HUES48 (cell line): Measurements from ENCODE around the gene CDK19.

Experiments
- H3K27ac ChIP-seq: one replicate; pipeline ENCODE4 v1.7.0; 2013; ENCODE audit warnings: low read depth, low read length, inconsistent platforms
- H3K27me3 ChIP-seq: 2 replicates; pipeline ENCODE4 v1.6.1; 2013; ENCODE audit warnings: mild to moderate bottlenecking, low read length; ENCODE audit not compliant: control insufficient read depth, insufficient read depth
- H3K36me3 ChIP-seq: 2 replicates; pipeline ENCODE4 v1.6.1; 2013; ENCODE audit warnings: low read length; ENCODE audit not compliant: control insufficient read depth, insufficient read depth
- H3K4me1 ChIP-seq: 2 replicates; pipeline ENCODE4 v1.6.1; 2013; ENCODE audit warnings: mild to moderate bottlenecking, low read length; ENCODE audit not compliant: control insufficient read depth, insufficient read depth
- H3K4me3 ChIP-seq: 2 replicates; pipeline ENCODE4 v1.5.1; 2013; ENCODE audit warnings: mild to moderate bottlenecking, low read depth, low read length
- H3K9ac ChIP-seq: 2 replicates; pipeline ENCODE4 v1.6.1; 2013; ENCODE audit warnings: mild to moderate bottlenecking, low read depth, low read length, moderate library complexity
- H3K9me3 ChIP-seq: 2 replicates; pipeline ENCODE4 v1.6.1; 2013; ENCODE audit warnings: low read length; ENCODE audit not compliant: control insufficient read depth, insufficient read depth

CDK19 gene

DNA sequence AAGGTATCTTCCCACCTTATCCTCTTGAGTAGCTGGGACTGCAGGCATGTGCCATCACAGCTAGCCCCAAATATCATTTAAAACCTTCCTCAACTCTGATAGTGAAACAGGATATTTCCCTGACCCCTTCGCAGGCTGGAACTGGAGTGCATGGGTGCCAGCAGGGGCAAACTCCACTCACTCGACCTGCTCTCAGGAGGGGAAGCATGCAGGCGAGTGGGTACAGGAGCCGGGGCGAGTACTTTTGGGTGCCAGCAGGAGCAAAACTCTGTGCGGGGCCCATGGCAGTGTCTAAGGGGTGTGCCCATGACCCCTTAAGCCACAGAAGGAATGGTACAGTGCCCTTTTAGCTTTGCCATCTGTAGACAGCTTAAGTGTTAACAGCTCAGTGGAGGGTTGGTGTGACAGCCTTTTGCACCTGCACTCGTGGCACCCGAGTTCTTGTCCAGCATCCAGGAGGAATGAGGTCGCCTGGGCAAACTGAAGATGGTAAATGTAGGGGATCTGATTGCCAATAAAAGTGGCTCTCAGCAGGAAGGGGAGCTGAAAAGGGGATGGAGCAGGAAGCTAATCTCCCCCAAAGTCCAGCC is 155.1 kb downstream of the CDK19 start:
- Histone ChIP-seq H3K4me1 (peaks cover 14% of the 10 kb centered on the region), H3K36me3 (peaks cover 7% of the 10 kb centered on the region; the same call in 1 of the 2 replicates), H3K9ac (no peak overlapping the region), H3K4me3 (no peak overlapping the region), H3K9me3 (no peaks in the 10 kb centered on the region), H3K27ac (no peak overlapping the region), H3K27me3 (no peaks in the 10 kb centered on the region)

DNA sequence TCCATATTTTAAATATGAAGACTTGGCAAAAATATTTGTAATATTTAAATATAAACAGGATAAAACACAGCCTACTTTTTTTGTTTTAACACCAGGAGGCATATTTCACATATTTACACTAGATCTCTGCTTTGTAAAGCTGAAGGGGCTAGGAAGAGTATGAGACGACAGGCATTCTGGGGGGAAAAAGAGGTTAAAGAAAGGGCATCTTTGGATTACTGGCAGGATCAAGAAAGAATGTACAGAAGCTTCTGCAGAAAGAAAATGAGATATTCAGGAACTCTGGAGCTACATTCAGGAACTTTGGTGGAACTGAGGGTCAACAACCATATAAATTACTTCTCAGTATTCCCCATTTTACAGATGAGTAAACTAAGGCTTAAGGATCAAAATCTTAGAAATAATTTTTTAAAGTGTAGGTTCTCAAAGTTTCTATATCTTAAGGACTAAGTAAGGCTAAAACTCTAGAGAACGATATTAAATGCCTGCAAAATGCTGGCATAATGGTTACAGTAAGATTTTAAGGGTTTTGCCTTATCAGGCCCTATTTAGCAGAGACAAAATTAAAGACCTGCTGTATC is 156.5 kb downstream of the CDK19 start:
- H3K9me3 ChIP-seq = no peaks in the 10 kb centered on the region
- H3K9ac ChIP-seq = no peak overlapping the region
- peaks cover 7% of the 10 kb centered on the region; the same call in 1 of the 2 replicates for H3K36me3 ChIP-seq
- no peaks in the 10 kb centered on the region for H3K27me3 ChIP-seq
- peaks cover 14% of the 10 kb centered on the region for H3K4me1 ChIP-seq
- H3K4me3 ChIP-seq = no peak overlapping the region
- H3K27ac ChIP-seq = no peak overlapping the region

DNA sequence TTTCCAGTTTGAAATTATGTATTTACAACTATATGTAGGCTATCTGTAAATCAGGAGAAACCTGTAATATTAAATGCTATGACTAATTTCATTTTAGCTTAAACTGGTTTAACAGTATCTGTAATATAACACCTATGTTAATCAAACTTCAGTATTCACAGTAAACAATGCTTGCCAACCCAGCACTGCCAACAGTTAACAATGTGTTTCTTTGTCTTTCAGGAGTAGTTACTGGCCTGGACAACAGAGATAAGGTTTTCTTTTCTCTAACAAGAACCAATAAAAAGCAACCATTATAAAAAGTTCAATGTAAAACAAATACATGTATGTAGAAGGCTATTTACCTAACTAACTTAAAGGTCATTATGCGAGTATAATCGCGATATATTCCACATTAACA is 158.8 kb downstream of the CDK19 start:
- Histone ChIP-seq H3K27ac (no peak overlapping the region), H3K27me3 (no peaks in the 10 kb centered on the region), H3K4me1 (peaks cover 14% of the 10 kb centered on the region), H3K9me3 (no peaks in the 10 kb centered on the region), H3K9ac (no peak overlapping the region), H3K4me3 (no peak overlapping the region), H3K36me3 (peaks cover 7% of the 10 kb centered on the region; the same call in 1 of the 2 replicates)

DNA sequence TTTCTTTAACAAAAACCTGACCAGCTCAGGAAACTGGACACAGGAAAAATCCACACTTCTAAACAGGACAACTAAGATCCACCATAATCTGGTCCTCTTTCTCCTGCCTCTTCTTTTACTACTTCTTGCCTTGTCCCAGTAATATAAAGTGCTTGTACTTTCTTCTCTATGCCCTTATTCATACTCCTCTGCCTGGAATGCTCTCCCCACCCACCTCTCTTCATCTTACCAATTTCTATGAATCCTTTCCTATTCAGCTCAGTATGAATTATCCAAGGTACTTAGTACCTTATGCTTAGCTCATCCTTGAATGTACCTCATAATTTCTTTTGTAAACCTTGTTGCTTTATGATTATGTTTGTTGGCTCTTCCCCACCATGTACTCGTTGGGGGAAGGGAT is 159.4 kb downstream of the CDK19 start:
- no peaks in the 10 kb centered on the region for H3K27me3 ChIP-seq
- H3K27ac ChIP-seq = no peak overlapping the region
- H3K4me3 ChIP-seq = no peak overlapping the region
- peaks cover 7% of the 10 kb centered on the region; the same call in 1 of the 2 replicates for H3K36me3 ChIP-seq
- no peaks in the 10 kb centered on the region for H3K9me3 ChIP-seq
- H3K4me1 ChIP-seq = peaks cover 14% of the 10 kb centered on the region
- no peak overlapping the region for H3K9ac ChIP-seq

DNA sequence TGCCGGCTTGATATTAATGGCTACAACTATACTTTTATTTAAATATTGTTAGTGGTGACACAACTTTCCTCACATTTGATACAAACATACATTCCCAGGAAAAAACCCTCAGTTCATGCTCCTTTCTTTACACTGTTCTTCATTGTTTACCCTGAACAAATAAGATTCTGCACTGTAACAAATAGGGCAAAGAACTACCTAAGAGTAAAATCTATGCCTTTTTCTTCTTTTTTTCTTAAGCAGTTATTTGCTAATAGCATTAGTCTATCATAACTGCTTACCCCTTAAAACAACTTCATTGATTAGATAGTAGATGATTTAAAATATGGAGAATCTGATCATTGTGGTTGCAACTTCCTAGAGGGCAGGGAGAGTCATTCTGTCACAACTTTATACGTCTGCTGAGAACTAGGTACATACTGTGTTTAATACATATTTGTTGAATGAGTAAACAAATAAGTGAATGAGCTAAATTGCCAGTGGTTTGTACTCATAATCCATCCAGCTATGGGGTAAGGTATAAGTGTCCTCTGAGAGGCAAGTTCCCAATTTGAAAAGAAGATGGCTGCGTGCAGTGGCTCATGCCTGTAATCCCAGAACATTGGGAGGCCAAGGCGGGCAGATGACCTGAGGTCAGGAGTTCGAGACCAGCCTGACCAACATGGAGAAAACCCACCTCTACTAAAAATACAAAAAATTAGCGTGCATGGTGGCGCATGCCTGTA is 161.0 kb downstream of the CDK19 start:
- Histone ChIP-seq H3K4me3 (no peak overlapping the region), H3K27me3 (no peaks in the 10 kb centered on the region), H3K36me3 (peaks cover 7% of the 10 kb centered on the region; the same call in 1 of the 2 replicates), H3K9ac (no peak overlapping the region), H3K4me1 (peaks cover 14% of the 10 kb centered on the region), H3K27ac (no peak overlapping the region), H3K9me3 (no peaks in the 10 kb centered on the region)

DNA sequence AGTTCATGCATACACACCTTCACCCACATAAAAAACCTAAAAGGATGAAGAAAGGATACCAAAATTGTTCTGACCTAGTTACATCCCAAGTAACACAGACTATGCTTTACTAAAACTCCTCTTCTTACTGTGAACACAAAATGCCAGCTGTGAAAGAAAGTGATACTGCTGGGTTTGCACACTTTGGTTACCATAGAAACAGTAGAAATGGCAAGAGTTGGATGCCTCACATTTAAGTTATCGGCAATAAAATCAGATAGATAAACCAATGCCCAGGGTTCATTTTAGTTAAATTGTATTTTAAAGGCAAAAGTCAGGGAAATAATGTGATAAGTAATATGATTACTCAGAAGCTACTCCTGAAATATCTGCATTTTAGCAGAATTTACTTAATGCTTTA is 161.9 kb downstream of the CDK19 start:
- Histone ChIP-seq H3K9ac (no peak overlapping the region), H3K4me1 (peaks cover 14% of the 10 kb centered on the region), H3K27ac (no peak overlapping the region)

DNA sequence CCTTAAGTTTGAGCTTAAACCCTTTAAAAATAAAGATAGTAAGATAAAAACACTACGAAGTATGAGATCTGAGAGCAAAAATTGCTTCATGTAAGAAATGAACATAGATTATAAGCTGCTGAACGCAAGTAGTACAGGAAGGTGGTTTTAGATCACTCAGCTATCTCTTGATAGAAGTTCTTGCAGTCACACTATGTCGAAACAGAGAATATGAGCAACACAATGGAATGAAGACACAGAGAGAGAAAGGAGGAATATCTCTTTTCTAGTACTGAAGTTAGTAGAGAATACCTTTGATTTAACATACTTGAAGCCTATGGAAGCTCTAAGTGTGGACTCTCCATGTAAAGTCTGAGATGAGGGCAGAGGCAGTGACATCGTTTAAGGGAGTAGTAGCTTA is 162.7 kb downstream of the CDK19 start:
- H3K36me3 ChIP-seq = 0 out of 2 replicates have a peak, but pooled peaks cover under 1% of the 10 kb centered on the region
- H3K9me3 ChIP-seq = no peaks in the 10 kb centered on the region
- no peaks in the 10 kb centered on the region for H3K27me3 ChIP-seq
- H3K4me1 ChIP-seq = peaks cover 14% of the 10 kb centered on the region
- no peak overlapping the region for H3K27ac ChIP-seq
- H3K4me3 ChIP-seq = no peak overlapping the region
- no peak overlapping the region for H3K9ac ChIP-seq

More for the DNA sequence above, 161.9 kb downstream of the CDK19 start:
- Histone ChIP-seq H3K9me3 (no peaks in the 10 kb centered on the region), H3K27me3 (no peaks in the 10 kb centered on the region), H3K36me3 (peaks cover 7% of the 10 kb centered on the region; the same call in 1 of the 2 replicates), H3K4me3 (no peak overlapping the region)

DNA sequence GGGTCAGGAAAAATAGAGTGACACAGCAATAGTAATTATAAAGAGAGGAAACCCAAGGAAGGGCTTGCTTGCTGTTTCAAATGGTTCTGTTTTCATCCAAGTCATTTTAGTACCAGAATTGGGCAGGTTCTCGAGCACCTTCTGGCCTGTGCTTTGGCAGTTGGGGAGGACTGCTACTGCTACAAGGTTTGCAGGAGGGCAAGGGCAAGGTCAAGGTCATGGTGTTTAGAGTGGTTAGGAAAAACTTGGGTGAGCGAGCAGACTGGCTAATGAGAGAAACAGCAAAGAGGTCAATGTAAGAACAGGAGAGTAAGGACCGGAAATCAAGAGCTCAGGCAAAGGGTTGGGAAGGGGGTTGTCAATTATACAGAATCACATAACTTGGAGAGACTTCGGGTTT is 164.5 kb downstream of the CDK19 start:
- Histone ChIP-seq H3K36me3 (no peaks in the 10 kb centered on the region), H3K4me3 (no peak overlapping the region), H3K27me3 (no peaks in the 10 kb centered on the region), H3K27ac (no peak overlapping the region), H3K4me1 (peaks cover under 1% of the 10 kb centered on the region; the same call in 1 of the 2 replicates), H3K9ac (no peak overlapping the region), H3K9me3 (no peaks in the 10 kb centered on the region)

DNA sequence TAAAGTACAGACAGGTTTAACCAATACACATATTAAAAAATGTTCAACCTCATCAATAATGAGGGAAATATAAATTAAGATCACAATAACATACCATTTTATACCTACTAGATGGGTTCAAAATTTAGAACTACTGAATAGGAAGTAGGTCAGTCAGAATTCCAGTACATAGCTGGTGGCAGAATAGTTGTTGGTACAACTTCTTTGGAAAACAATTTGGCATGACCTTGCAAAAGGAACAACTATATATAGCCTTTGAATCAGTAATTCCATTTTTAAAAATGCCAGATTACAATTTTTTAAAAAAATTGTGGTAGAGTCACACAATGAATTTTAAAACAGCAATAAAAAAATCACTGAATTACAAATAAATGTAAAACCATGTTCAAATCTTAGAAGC is 165.6 kb downstream of the CDK19 start:
- H3K27ac ChIP-seq = no peak overlapping the region
- no peaks in the 10 kb centered on the region for H3K27me3 ChIP-seq
- H3K4me1 ChIP-seq = no peaks in the 10 kb centered on the region
- H3K9ac ChIP-seq = no peak overlapping the region
- no peak overlapping the region for H3K4me3 ChIP-seq
- no peaks in the 10 kb centered on the region for H3K36me3 ChIP-seq
- H3K9me3 ChIP-seq = no peaks in the 10 kb centered on the region

DNA sequence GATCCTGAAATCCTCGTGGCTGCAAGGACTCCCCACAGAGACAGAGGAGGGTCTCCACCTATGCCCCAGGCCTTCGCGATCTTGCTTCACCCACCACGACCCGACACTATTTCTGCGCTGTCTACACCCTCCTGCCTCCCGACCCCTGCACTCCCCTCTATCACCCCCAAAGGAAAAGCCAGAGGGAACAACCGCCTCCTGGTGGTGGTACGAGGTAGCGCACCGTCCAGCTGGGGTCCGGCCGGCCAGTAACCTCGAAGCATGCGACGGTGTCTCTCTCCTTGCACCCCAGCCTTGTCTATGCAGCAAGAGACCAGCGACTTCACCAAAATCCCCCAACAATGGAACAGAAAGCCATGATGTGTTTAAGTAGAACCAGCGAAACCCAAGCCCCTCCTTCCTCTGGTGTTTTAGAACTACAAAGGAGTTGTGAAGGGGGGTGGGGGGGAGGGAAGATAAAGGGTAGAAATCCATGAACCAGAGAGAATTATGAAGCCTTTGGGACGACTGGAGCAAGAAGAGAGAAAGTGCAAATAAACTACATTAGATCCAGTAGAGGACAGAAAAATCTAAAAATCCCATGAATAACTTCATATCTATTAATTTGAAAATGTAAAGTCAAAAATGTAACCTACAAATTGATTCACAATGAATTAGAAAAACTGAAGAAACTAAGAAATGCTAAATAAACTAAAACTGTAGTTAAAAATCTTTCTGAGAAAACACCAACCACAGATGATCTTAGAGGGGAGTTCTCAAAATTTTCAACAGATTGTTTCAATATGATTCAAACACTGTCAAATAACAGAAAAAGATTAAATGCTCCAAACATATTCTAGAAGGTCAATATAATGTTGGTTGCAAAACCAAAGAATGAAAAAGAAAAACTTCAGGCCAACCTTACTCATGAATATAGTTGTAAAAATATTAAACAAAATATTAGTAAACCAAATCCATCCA is 168.0 kb downstream of the CDK19 start:
- Histone ChIP-seq H3K9ac (no peak overlapping the region), H3K4me3 (no peak overlapping the region), H3K27me3 (no peaks in the 10 kb centered on the region), H3K9me3 (no peaks in the 10 kb centered on the region), H3K36me3 (no peaks in the 10 kb centered on the region), H3K27ac (no peak overlapping the region), H3K4me1 (no peaks in the 10 kb centered on the region)
